HG03575 (cell line): ENCODE results near the gene AHNAK.
A peak's percentile ranks its signal among the peaks of the same experiment; 100 is the strongest.
"Not testable (repeated sequence)": the region's sequence is repeated elsewhere in the genome, so short reads cannot be mapped to it uniquely, and the experiment has no call there.

Experiments used
- ATAC-seq: cut with Tn5 transposase; IDR thresholded peaks from one replicate; pipeline ENCODE4 v1.9.1; 2021; ENCODE audit not compliant: unreplicated experiment, insufficient number of reproducible peaks, low FRiP score; ENCODE audit errors: extremely low read depth

Gene AHNAK, protein sequence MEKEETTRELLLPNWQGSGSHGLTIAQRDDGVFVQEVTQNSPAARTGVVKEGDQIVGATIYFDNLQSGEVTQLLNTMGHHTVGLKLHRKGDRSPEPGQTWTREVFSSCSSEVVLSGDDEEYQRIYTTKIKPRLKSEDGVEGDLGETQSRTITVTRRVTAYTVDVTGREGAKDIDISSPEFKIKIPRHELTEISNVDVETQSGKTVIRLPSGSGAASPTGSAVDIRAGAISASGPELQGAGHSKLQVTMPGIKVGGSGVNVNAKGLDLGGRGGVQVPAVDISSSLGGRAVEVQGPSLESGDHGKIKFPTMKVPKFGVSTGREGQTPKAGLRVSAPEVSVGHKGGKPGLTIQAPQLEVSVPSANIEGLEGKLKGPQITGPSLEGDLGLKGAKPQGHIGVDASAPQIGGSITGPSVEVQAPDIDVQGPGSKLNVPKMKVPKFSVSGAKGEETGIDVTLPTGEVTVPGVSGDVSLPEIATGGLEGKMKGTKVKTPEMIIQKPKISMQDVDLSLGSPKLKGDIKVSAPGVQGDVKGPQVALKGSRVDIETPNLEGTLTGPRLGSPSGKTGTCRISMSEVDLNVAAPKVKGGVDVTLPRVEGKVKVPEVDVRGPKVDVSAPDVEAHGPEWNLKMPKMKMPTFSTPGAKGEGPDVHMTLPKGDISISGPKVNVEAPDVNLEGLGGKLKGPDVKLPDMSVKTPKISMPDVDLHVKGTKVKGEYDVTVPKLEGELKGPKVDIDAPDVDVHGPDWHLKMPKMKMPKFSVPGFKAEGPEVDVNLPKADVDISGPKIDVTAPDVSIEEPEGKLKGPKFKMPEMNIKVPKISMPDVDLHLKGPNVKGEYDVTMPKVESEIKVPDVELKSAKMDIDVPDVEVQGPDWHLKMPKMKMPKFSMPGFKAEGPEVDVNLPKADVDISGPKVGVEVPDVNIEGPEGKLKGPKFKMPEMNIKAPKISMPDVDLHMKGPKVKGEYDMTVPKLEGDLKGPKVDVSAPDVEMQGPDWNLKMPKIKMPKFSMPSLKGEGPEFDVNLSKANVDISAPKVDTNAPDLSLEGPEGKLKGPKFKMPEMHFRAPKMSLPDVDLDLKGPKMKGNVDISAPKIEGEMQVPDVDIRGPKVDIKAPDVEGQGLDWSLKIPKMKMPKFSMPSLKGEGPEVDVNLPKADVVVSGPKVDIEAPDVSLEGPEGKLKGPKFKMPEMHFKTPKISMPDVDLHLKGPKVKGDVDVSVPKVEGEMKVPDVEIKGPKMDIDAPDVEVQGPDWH (N-terminal part only)

DNA sequence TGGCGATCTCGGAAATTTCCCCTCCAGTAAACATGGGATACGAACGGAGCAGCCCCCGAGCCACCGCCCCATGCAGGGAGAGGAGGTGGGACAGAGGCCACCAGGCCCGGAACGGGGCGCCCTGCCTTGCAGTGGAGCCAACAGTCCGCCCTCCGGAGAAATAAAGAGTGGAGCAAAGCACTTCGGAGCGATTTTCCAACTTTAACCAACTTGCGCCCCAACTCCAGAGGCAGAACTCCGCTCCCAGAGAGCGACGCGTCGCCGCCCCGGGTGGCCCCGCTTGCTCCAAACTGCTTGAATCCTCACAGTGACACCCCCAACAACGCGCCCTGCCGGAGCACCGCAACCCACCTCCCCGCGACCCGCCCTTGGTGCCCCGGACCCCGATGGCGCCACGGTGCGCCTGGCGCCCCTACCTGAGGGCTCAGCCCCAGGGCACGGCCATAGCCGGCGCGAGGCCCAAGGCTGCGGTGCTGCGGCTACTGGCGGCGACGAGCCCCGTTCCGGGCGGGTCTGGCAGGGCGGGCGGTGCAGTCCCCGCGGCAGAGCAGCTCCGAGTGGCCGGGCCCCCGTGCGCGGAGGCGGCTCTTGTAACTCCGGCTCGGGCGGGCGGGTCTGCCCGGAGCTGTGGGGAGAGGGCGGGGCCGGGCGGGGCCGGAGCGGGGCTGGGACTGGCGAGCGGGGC lies at the start of gene AHNAK:
AHNAK (minus strand) TSS at position 563 of the 685 bp plus-strand sequence. CDS start 10,708 bp downstream, outside the sequence.
- no peak for ATAC-seq

DNA sequence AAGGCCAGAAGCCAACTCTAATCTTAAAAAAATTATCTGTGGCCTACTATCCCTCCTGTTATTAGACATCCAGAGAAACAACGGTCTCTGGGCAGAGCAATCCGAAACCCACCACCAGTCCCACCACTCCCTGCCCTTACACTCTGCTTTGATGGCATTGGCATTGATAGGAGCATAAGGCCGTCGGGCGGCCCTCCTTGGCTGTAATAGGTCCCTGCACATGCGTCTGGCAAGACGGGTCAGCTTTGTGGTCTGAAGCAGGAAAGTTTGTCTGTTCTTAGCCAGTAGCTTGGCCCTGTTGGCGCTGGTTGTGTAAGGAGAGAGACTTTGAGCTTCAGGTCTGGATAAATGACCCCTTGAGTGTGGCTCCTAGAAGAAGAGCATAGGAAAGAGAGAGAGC lies 48.5 kb upstream of the AHNAK start:
- ATAC-seq, result no peak

DNA sequence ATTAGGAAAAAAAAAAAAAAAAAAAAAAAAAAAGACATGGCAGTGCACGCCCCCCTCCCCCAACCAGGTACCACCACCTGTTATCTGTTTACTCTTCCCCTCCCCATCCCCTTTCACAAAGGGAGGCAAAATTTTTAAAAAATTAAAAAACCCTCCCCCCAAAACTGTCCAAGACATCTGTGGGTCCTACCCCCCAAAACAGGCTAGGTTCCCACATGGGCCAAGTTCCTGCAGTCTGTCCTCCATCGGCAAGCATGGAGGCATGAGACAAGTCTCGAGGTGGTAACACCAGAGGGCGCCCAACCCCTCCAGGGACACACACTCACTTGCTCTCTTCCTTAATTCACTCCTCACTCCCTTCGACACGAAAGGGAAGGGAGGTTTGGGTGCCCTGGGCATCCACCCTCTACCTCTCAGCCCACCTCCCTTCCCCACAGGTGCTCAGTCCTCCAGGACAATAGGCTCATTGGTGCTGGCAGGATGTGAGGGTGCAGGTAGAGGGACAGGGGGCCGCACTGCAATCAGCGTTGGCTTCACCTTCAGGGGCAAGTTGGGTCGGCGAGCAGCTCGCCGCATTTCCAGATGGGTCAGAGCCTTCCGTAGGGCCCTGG lies 46.9 kb upstream of the AHNAK start:
- ATAC-seq, result no peak

DNA sequence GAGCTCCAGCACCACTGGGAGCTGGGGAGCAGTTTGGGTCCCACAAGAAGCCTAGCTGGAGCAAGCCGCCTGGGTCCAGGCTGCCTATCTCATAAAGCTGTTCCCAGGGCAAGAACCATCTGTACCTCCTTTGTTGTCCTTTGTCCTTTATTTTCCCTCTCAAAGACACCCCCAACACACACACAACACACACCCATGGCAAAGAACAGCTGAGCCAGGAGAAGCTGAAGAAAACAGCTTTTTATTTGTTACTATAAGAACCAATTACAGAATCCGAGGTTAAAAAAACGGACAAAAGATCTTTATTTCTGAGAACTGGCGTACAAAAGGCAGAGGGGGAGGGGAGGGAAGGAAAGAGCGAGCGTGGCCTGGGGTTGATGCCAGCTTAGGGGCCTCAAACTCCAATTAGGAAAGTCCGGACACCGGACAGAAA lies 46.4 kb upstream of the AHNAK start:
- no peak for ATAC-seq

DNA sequence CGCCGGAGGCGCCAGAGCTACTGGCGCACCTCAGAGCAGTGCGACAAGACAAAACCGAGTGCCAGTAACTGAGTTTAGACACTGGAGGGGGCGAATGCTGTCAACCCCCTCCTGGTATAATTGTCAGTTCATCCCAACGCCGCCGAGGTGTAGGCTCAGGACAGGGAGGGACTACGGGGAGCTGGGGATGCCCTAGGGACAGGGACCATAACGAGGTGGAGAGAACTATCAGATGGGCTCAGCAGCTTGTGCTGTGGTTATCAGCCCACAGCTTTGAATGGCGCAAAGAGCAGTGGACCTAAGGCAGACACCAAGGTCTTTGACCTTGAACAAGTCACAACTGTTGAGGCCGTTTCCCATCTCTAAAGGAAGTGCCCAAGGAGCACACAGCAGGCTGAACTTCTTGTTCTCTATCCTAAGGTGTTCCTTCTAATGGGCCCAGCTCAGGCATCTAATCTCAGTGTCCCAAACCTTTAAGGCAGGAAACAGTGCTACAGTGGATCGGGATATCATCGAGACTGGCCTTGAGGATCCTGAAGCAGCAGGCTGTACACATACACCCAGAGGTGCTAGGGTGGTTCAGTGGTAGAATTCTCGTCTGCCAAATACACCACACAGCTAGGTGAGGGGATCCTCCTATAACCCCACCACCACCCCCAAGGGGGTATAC lies 45.7 kb upstream of the AHNAK start:
- ATAC-seq, result no peak

DNA sequence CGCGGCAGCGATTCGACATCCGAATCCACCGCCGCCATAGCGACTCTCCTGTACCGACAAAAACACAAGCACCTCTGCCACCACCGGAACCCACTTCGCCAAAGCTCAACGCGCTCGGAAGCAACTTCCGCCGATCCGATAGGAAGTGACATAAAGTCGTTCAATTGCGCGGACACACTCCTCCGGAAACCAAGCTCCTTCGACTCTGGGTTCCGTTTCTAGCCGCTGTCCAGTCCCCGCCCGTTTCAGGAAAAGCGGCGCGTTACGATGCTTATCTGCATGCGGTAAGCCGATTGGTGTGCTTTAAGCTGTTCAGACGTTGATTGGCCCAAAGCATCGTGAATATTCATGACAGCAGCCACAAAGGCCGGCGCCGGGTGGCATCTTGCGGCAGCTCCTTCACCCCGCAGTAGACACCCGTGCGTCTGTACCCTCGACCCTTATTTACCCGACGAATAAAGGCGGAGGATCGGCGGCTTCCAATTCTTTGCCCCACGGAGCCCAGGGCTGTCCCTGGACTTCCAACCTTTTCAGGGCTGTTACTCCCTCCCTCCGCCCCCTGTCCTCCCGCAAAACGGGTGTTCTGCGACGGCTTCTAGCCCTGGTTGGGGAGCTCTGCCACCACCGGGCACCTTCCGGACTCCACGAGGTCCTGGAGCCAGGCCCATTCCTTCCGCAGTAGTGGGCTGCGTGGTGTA lies 45.0 kb upstream of the AHNAK start, which contains the start of gene TUT1:
TUT1 (minus strand) TSS at position 76 of the 698 bp plus-strand sequence; CDS start at position 38, 38 bp downstream.
- ATAC-seq, result peak; percentile 49

DNA sequence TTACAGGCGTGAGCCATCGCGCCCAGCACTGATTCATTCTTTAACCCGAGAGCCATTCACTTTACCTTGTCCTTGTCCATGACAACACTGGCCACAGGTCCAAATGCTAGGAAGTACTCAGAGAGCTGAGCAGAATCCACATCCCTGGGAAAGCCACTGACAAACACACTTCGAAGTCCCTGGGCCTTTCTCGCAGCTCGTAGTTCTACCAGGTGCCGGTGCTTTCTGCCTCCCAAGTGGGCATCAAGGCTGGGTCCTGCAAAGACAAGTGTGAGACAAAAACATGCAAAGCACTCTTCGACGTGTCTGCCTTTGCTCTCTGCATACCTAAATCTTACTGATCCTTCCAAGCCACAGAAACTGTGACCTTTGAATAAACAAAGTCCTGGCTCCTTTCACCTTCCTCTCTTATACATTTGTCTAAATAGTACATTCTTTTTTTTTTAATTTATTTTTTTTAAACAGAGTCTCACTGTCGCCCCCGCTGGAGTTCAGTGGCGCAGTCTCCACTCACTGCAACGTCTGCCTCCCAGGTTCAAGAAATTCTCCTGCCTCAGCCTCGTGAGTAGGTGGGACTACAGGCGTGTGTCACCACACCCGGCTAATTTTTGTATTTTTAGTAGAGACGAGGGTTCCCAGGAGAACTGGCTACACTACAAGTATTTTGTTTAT lies 42.5 kb upstream of the AHNAK start:
- ATAC-seq, result no peak

DNA sequence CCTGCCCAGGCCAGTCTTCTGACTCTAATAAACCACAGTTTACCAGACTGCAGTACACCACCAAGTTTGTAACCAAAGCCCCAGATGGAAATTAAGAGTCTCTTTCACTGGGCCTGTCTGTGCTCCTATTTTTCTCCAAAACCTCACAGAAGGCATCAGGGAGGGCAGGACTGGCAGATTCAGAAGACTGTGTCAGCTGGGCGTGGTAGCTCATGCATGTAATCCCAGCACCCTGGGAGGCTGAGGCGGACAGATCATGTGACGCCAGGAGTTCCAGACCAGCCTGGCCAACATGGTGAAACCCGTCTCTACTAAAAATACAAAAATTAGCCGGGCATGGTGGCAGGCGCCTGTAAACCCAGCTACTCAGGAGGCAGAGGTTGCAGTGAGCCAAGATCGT lies 38.8 kb upstream of the AHNAK start:
- not testable (repeated sequence) for ATAC-seq

DNA sequence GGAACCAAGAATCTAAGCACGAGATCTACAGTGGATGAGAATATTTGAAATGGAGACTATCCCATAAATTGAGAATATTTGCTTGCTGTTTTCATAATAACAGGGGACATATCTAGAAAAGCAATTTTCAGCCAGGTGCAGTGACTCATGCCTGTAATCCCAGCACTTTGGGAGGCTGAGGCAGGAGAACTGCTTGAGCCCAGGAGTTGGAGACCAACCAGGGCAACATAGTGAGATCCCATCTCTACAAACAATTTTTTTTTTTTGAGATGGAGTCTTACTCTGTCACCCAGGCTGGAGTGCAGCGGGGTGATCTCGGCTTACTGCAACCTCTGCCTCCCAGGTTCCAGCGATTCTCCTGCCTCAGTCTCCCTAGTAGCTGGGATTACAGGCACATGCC lies 35.1 kb upstream of the AHNAK start:
- ATAC-seq, result not testable (repeated sequence)

DNA sequence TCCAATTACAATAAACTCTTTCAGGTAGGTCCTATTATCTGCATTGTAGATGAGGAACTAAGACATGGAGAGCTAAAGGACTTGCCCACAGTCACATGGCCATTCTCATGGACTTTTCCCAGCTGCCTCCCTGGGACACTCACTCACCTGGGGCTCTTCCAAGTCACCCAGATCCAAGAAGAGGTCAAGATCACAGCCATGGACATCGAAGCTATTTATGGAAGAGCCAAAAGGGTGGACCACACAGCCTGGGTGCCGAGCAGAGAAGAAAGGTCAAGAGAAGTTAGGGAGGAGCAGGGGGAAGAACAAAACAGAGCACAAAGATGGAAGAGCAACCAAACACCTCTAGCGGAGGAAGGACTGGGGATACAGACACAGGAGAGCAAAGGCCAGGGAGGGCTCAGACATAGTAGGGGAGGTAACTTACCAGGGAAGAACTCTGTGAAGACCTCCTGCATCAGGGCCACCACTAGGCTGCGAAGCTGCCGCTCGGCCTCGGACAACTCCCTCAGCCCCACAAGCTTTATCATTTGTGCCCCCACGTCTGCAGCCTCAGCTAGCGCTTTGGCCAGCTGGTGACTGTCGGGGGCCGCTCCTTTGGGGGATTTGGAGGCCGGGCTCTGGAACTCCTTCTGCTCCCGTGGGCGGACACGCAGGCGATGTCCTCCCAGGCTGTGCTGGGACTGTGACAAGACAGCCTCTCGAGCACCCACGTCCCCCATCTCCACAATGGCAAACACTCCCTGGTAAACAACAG lies 34.5 kb upstream of the AHNAK start:
- ATAC-seq, result no peak

DNA sequence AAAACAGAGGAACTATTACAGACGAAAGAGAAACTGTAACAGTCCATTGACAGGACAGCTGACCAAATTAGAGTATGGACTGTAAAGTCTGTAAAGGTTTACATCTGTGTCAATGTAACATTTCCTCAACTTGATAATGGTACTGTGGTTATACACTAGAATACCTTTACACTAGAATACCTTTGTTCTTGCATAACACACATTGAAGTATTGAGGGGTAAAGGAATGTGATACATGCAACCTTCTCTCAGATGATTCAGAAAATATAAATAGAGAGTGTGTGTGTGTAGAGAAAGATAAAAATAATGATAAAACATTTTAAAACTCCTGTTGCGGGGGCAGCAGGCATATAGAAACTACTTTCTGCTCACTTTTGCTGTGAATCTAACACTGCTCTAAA lies 32.6 kb upstream of the AHNAK start:
- no peak for ATAC-seq

DNA sequence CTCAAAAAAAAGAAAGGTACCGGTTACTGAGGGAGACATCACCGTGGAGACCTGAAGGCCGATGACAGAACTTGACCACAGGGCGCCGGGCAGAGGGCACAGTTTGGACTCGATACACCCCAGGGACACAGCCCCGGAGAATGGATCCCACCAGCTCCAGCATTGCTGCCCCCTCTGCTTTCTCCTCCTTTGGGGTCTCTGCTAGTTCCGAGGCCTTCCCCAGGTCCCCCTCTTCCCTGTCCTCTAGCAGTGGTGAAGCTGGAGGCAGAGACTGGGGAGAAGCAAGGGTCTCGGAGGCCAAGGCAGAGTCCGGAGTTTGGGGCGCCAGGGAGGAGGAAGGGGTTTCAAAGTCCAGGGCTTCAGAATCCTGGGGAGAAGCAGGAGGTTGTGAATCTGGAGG lies 31.9 kb upstream of the AHNAK start:
- no peak for ATAC-seq

DNA sequence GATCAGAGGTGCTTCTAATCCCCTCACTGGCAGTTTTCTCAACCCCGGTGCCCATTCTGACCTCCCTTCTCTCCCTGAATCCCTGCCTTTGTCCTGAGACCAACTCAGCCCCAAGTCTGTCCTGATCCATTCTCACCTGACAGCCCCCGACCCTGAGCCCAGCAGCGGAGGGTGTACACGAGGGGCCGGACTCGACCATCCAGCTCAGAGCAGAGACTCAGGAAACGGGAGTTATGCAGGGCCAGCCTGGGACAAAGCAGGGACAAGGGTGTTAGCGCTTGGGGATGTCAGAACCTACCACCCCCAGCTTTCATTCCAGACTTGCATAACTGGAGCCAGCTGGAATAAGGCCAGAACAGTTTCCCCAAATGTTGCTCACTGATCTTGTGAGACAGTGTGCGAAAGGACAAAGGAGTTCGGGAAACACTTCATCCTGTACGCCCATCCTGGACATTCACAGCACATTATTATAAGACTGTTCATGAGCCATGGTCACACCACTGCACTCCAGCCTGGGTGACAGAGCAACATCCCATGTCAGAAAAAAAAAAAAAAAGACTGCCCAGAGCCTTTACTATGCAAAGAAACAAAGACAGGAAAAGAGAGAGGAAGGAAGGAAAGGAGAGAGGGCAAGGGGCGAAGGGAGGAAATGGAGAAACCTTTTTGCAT lies 30.6 kb upstream of the AHNAK start:
- ATAC-seq, result no peak

DNA sequence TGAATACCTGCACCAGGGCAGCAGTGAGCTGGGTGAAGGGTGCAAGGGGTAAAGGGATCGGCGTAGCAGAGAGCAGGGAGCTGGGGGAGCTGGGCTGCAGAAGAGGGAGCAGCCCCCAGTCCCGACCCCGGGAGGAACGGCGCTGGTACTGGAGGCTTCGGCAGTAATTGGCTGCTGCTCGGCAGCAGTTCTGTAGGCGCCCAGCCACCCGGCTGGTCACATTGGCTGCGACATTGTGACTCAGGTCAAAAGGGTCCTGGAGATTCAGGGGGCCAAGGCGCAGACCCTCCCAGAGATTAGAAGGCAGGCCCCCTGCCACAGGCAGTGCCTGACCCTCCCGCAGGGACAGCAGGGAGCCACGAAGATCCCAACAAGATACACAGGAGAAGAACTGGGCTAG lies 29.2 kb upstream of the AHNAK start:
- no peak for ATAC-seq

DNA sequence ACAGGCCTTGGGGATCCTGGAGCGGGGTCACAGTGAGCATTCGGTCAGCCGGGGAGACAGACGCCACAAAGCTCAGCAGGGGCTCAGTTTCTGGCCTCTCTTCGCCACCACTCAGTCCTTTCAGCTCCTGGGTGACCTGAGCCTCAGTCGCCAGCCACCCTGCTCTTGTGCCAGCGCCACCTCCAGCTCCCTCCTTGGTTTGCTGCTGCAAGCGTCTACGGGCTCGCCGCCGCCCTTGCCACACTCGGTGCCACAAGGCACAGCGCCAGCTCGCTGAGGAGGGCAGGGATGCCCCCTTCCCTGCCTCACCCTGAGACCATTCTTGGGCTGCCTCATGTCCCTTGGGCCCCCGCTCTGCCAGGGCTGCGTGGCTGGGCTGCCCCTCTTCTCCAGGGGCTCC lies 28.6 kb upstream of the AHNAK start:
- ATAC-seq, result no peak
